SK-N-SH (cell line): ENCODE results near the gene ZNF764. TPM values are rescaled to one million over a fixed set of nuclear protein-coding genes. Genes with fewer than 3 reads are reported as not detected.

Experiments
- CTCF ChIP-seq: fragments of 200-600 bp; sonication (generic); IDR thresholded peaks from 2 replicates; pipeline ENCODE4 v1.6.1; 2017; ENCODE audit warnings: antibody characterized with exemption, mild to moderate bottlenecking, moderate library complexity
- REST ChIP-seq: IDR thresholded peaks from 2 replicates; pipeline ENCODE4 v1.6.1; 2012; ENCODE audit warnings: mild to moderate bottlenecking, low read depth, low read length, moderate library complexity
- polyA plus RNA-seq, 3 experiments: library from polyadenylated mRNA; depleted of rRNA; stranded (reverse); fragments of >200 nt; gene quantifications; 2 replicates each; pipeline ENCODE4 v1.2.3, GENCODE V29; 2012
- small RNA-seq, 7 experiments: library from RNA; depleted of rRNA; stranded (forward); fragments of <200 nt; gene quantifications; one replicate each; pipeline ENCODE3, GENCODE V24; 2012

ZNF764 gene
- polyA plus RNA-seq, 1 of the 3 experiments (the other 2 are of a cell fraction), result 2.8 TPM

- TF ChIP-seq REST (no peak), CTCF (no peak)
- TF ChIP-seq, all 33 proteins: peak for 0
These were observed 49.0 kb downstream of the ZNF764 start (continued) for GRCh38 chr16:30509081-30509765.

Small RNAs within 50 kb of the gene (small RNA-seq; reads per million reads assigned to genes)
- gene AC093249.4 (0 reads per million in 7 experiments), gene MIR4518 (0 reads per million in 7 experiments)

Other genes starting within 250 kb of the ZNF764 start
- 80.8 and 85.3 TPM in 2 replicates for gene CD2BP2, start 203.1 kb downstream of the ZNF764 start, polyA plus RNA-seq (2012; rRNA removed)
- 15.7 and 20.5 TPM in 2 replicates for gene TBC1D10B, start 187.9 kb downstream of the ZNF764 start, polyA plus RNA-seq (2012; rRNA removed)
- gene MYL11, start 183.6 kb downstream of the ZNF764 start, polyA plus RNA-seq (2012; rRNA removed), result 0.23 TPM in 1 of 2 replicates, not detected in the other
- gene SEPTIN1, start 175.8 kb downstream of the ZNF764 start, polyA plus RNA-seq (2012; rRNA removed), result 0.13 and 0.25 TPM in 2 replicates
- gene ZNF48, start 163.0 kb downstream of the ZNF764 start, polyA plus RNA-seq (2012; rRNA removed), result 7.9 and 8.8 TPM in 2 replicates
- gene ZNF771, start 150.8 kb downstream of the ZNF764 start, polyA plus RNA-seq (2012; rRNA removed), result 20.4 and 21.7 TPM in 2 replicates
- 78.9 and 79.2 TPM in 2 replicates for gene DCTPP1, start 128.3 kb downstream of the ZNF764 start, polyA plus RNA-seq (2012; rRNA removed)
- 30.8 and 36.3 TPM in 2 replicates for gene SEPHS2, start 112.5 kb downstream of the ZNF764 start, polyA plus RNA-seq (2012; rRNA removed)
- gene ITGAL, start 85.6 kb downstream of the ZNF764 start, polyA plus RNA-seq (2012; rRNA removed), result 0.12 and 0.28 TPM in 2 replicates
- 26.0 and 26.5 TPM in 2 replicates for gene ZNF768, start 31.8 kb downstream of the ZNF764 start, polyA plus RNA-seq (2012; rRNA removed)
- gene ZNF747, start 23.5 kb downstream of the ZNF764 start, polyA plus RNA-seq (2012; rRNA removed), result 5.6 and 5.8 TPM in 2 replicates
- 9.1 and 13.4 TPM in 2 replicates for gene ZNF688, start 13.3 kb upstream of the ZNF764 start, polyA plus RNA-seq (2012; rRNA removed)
- 8.8 and 10.6 TPM in 2 replicates for gene ZNF785, start 27.3 kb upstream of the ZNF764 start, polyA plus RNA-seq (2012; rRNA removed)
- gene ZNF689, start 52.0 kb upstream of the ZNF764 start, polyA plus RNA-seq (2012; rRNA removed), result 2.9 and 3.4 TPM in 2 replicates
- gene PRR14, start 92.6 kb upstream of the ZNF764 start, polyA plus RNA-seq (2012; rRNA removed), result 7.5 and 13.5 TPM in 2 replicates
- gene FBRS, start 100.1 kb upstream of the ZNF764 start, polyA plus RNA-seq (2012; rRNA removed), result 9.6 and 11.5 TPM in 2 replicates
- gene SRCAP, start 140.8 kb upstream of the ZNF764 start, polyA plus RNA-seq (2012; rRNA removed), result 3.7 and 5.6 TPM in 2 replicates
- gene PHKG2, start 190.1 kb upstream of the ZNF764 start, polyA plus RNA-seq (2012; rRNA removed), result 45.8 and 54.2 TPM in 2 replicates
- 28.4 and 36.5 TPM in 2 replicates for gene CFAP119, start 203.7 kb upstream of the ZNF764 start, polyA plus RNA-seq (2012; rRNA removed)
- gene RNF40, start 203.9 kb upstream of the ZNF764 start, polyA plus RNA-seq (2012; rRNA removed), result 49.8 and 57.3 TPM in 2 replicates
- gene ZNF629, start 228.8 kb upstream of the ZNF764 start, polyA plus RNA-seq (2012; rRNA removed), result 4.7 and 5.1 TPM in 2 replicates